ENCODE results near the gene B3GNT8.

DNA sequence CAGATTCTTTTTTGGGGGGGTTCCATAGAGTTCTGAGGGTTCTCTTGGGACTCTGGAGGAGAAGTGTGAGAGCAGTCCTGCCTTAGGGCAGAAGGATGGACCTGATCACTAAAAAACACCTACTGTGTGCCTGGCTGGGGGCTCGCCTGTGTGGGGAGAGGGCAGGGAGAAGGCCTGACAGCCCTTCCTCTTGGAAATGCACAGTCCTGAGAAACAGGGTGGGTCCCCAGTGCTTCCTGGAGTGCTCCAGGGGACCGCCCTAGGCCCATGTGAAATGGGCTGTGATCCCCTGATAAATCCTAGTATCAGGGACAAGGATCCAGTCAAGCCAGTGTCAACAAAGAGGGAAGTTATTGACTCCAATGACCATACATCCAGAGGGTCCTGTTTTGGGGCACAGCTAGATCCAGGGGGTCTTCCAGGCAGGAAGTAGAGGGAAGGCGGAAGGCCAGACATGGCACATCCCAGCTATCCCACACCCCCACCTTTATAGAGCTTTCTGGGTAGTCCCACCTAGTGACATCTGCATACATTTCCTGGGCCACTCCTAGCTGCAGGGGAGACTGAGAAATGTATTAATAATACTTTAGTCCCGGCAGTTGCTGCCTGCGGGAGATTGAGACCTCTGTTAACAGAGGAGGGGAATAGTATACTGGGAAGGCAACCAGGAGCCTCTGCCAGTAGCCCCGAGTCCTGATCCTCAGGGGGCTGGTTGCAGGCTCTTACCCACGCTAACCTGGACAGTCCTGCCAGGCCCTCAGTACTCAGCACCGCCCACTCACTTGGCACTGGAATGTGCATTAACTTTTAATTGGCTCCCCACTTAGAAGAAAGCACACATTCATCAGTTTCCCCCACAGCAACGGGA lies 15.8 kb downstream of the B3GNT8 start:
- TF ChIP-seq, protein P1, sequence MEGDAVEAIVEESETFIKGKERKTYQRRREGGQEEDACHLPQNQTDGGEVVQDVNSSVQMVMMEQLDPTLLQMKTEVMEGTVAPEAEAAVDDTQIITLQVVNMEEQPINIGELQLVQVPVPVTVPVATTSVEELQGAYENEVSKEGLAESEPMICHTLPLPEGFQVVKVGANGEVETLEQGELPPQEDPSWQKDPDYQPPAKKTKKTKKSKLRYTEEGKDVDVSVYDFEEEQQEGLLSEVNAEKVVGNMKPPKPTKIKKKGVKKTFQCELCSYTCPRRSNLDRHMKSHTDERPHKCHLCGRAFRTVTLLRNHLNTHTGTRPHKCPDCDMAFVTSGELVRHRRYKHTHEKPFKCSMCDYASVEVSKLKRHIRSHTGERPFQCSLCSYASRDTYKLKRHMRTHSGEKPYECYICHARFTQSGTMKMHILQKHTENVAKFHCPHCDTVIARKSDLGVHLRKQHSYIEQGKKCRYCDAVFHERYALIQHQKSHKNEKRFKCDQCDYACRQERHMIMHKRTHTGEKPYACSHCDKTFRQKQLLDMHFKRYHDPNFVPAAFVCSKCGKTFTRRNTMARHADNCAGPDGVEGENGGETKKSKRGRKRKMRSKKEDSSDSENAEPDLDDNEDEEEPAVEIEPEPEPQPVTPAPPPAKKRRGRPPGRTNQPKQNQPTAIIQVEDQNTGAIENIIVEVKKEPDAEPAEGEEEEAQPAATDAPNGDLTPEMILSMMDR (IDR thresholded peaks at IDR 0.05), result no peak
- no peak for TF ChIP-seq POLR2A (IDR thresholded peaks at IDR 0.05)

All from body of pancreas (tissue), 4 donors.